B cell (primary cell): ENCODE results near the gene FAM204A. TPM values are rescaled to one million over a fixed set of nuclear protein-coding genes. Genes with fewer than 3 reads are reported as not detected.

Experiments
- ATAC-seq: fragments of 200-7000 bp; cut with Tn5 transposase; one replicate; pipeline ENCODE4 v1.10.0; 2021; ENCODE audit warnings: low read depth, mild to moderate bottlenecking, moderate number of reproducible peaks, moderate library complexity
- CTCF ChIA-PET: fragments of 350-600 bp; sonication (Branson Sonifier 250); formaldehyde crosslinking; loops from one replicate; lab custom pipeline; 2021; ENCODE audit warnings: antibody characterized with exemption, inconsistent platforms; lab: Charles Lee
- POLR2A ChIA-PET: fragments of 350-600 bp; sonication (Branson Sonifier 250); formaldehyde crosslinking; loops from one replicate; lab custom pipeline; 2021; ENCODE audit warnings: antibody characterized with exemption; lab: Charles Lee
- DNase-seq: peaks from one replicate; pipeline ENCODE4 v3.0.0; 2013
- H2AFZ ChIP-seq: 2 replicates; pipeline ENCODE4 v1.6.1; 2012; ENCODE audit warnings: mild to moderate bottlenecking, low read depth, low read length; ENCODE audit not compliant: insufficient read depth, poor library complexity, severe bottlenecking
- H3K27ac ChIP-seq, 2 donors: 1 replicate in 1 of 2; 2 replicates in 1 of 2; pipeline ENCODE4 v1.5.1; 2012 to 2013; ENCODE audit warnings: low read length in 2 of 2, mild to moderate bottlenecking in 2 of 2, moderate library complexity in 1 of 2
- H3K27me3 ChIP-seq, 4 experiments: fragments of 200-600 bp in 1 of 4; sonication (generic) in 1 of 4; replicated peaks in 1 of 4; 1 replicate in 2 of 4; 2 replicates in 2 of 4; pipeline versions ENCODE4 v1.6.1 to v1.7.0; 2013 to 2016; ENCODE audit warnings: low read length in 3 of 4, mild to moderate bottlenecking in 2 of 4, mixed read lengths in 1 of 4, moderate library complexity in 1 of 4; ENCODE audit not compliant: insufficient read depth in 4 of 4, control insufficient read depth in 3 of 4; ENCODE audit errors: control extremely low read depth in 1 of 4
- H3K36me3 ChIP-seq, 2 experiments: replicated peaks in 1 of 2; 1 replicate in 1 of 2; 2 replicates in 1 of 2; pipeline versions ENCODE4 v1.6.1 to v1.7.1; 2013; ENCODE audit warnings: low read length in 1 of 2; ENCODE audit not compliant: insufficient read depth in 2 of 2, control insufficient read depth in 1 of 2; ENCODE audit errors: control extremely low read depth in 1 of 2, extremely low read depth in 1 of 2
- H3K4me1 ChIP-seq, 2 donors: fragments of 200-600 bp in 1 of 2; sonication (generic) in 1 of 2; 1 replicate in 1 of 2; 2 replicates in 1 of 2; pipeline versions ENCODE4 v1.5.1 to v1.6.1; 2013 to 2017; ENCODE audit warnings: low read length in 2 of 2; ENCODE audit not compliant: control insufficient read depth in 2 of 2, insufficient read depth in 2 of 2
- H3K4me2 ChIP-seq: replicated peaks from 2 replicates; pipeline ENCODE3; 2012; ENCODE audit warnings: mild to moderate bottlenecking, low read depth, low read length; ENCODE audit not compliant: poor library complexity, severe bottlenecking
- H3K4me3 ChIP-seq, 5 experiments: fragments of 200-600 bp in 1 of 5; sonication (generic) in 1 of 5; 1 replicate in 3 of 5; 2 replicates in 2 of 5; pipeline versions ENCODE4 v1.5.1 to v1.7.0; 2011 to 2016; ENCODE audit warnings: low read length in 4 of 5, mild to moderate bottlenecking in 4 of 5, low read depth in 2 of 5, control low read depth in 1 of 5, moderate library complexity in 1 of 5; ENCODE audit not compliant: insufficient read depth in 1 of 5; ENCODE audit errors: control extremely low read depth in 1 of 5, extremely low read depth in 1 of 5
- H3K79me2 ChIP-seq: fragments of 200-600 bp; sonication (generic); one replicate; pipeline ENCODE4 v1.6.0; 2016; ENCODE audit warnings: low read length; ENCODE audit not compliant: control insufficient read depth, insufficient read depth
- H3K9ac ChIP-seq: fragments of 200-600 bp; sonication (generic); 2 replicates; pipeline ENCODE4 v1.6.1; 2017; ENCODE audit warnings: mild to moderate bottlenecking, low read length, moderate library complexity
- H3K9me3 ChIP-seq, 3 donors: one replicate each; pipeline versions ENCODE4 v1.6.1 to v1.7.1; 2013; ENCODE audit warnings: low read length in 2 of 3; ENCODE audit not compliant: control insufficient read depth in 2 of 3, insufficient read depth in 1 of 3; ENCODE audit errors: control extremely low read depth in 1 of 3
- H4K20me1 ChIP-seq: 2 replicates; pipeline ENCODE4 v1.6.0; 2012; ENCODE audit warnings: mild to moderate bottlenecking, low read length; ENCODE audit not compliant: insufficient read depth, control insufficient read depth, poor library complexity, severe bottlenecking
- H3K27ac Mint-ChIP-seq: one replicate; pipeline ENCODE4 v1.8.0; 2021; ENCODE audit warnings: mixed read lengths
- H3K27me3 Mint-ChIP-seq: one replicate; pipeline ENCODE4 v1.8.0; 2021; ENCODE audit warnings: mixed read lengths
- H3K4me1 Mint-ChIP-seq: one replicate; pipeline ENCODE4 v1.8.0; 2021; ENCODE audit warnings: mixed read lengths
- H3K4me3 Mint-ChIP-seq: one replicate; pipeline ENCODE4 v1.8.0; 2021; ENCODE audit warnings: mixed read lengths
- H3K9me3 Mint-ChIP-seq: one replicate; pipeline ENCODE4 v1.8.0; 2022; ENCODE audit warnings: mixed read lengths; ENCODE audit not compliant: insufficient read depth
- CTCF ChIP-seq: fragments of 200-600 bp; IDR thresholded peaks from one replicate; pipeline ENCODE4 v1.8.0; 2022; ENCODE audit warnings: antibody characterized with exemption, mild to moderate bottlenecking
- EZH2 ChIP-seq: IDR thresholded peaks from 2 replicates; pipeline ENCODE4 v1.6.1; 2012; ENCODE audit warnings: borderline replicate concordance, low read depth, mild to moderate bottlenecking, moderate library complexity, low read length; ENCODE audit not compliant: insufficient read depth, poor library complexity, severe bottlenecking
- WGBS: methylation state at CpG from one replicate; pipeline ENCODE4 v1.1.5; 2013; ENCODE audit warnings: missing lambda C conversion rate; ENCODE audit not compliant: insufficient coverage; 5-methylcytosine and 5-hydroxymethylcytosine counted together
- intact Hi-C: fragments of 100-400 bp; cut with micrococcal nuclease; formaldehyde crosslinking; loops from one replicate; pipeline ENCODE4 v1.10.0; 2022
- polyA plus RNA-seq: library from polyadenylated mRNA; depleted of rRNA; stranded (reverse); fragments of >200 nt; gene quantifications from 2 replicates; pipeline ENCODE4 v1.2.3, GENCODE V29; 2012
- total RNA-seq, 2 donors: library from RNA; stranded (reverse); fragments of 120-200 nt in 1 of 2; gene quantifications; 1 replicate in 1 of 2; 2 replicates in 1 of 2; pipeline versions ENCODE4 v1.2.3 to v1.2.4, GENCODE V29; 2013 to 2022

FAM204A gene
- total and polyA plus RNA-seq, 2 donors (not counting 1 experiment from before 2014, with no cell fraction given), result 14.2 to 79.8 TPM

GRCh38 chr10:118355234-118355633 is 13.1 kb upstream of the FAM204A start:
- H4K20me1 ChIP-seq, result no peaks in the 10 kb centered on the region
- Mint-ChIP-seq H3K4me1 (no peaks in the 10 kb centered on the region), H3K9me3 (no peaks in the 10 kb centered on the region), H3K27me3 (peaks cover 30% of the 10 kb centered on the region), H3K4me3 (no peak overlapping the region), H3K27ac (no peak overlapping the region)
- H3K4me1 ChIP-seq, result no peaks in the 10 kb centered on the region
- WGBS, result 83% methylated on average over 1 of the region's 3 CpGs
- no peak overlapping the region for H3K9ac ChIP-seq
- H3K4me3 ChIP-seq, result no peak overlapping the region
- no peak overlapping the region for H2AFZ ChIP-seq
- intact Hi-C loops, result no loop called here
- H3K79me2 ChIP-seq, result no peaks in the 10 kb centered on the region
- POLR2A ChIA-PET, result no interaction called here
- ATAC-seq, result no peak
- H3K27me3 ChIP-seq, result peaks cover 0 to 34% (median 0%) of the 10 kb centered on the region in 4 experiments
- no peaks in the 10 kb centered on the region for H3K9me3 ChIP-seq
- no peak overlapping the region for H3K27ac ChIP-seq
- no peak for DNase-seq
- TF ChIP-seq CTCF (no peak), EZH2 (no peak)
- H3K4me2 ChIP-seq, result no peak overlapping the region
- H3K36me3 ChIP-seq, result no peaks in the 10 kb centered on the region
- CTCF ChIA-PET, result no interaction called here

GRCh38 chr10:118349235-118349634 is 7.1 kb upstream of the FAM204A start:
- no peaks in the 10 kb centered on the region for H3K9me3 Mint-ChIP-seq
- intact Hi-C loops, result loop anchor here (10.0 kb wide), 1 partner anchor 1504 kb away; the partner anchor contains the start of gene ENO4
- Histone ChIP-seq H3K27me3 (peaks cover 0 to 22% (median 0%) of the 10 kb centered on the region in 4 experiments), H4K20me1 (no peaks in the 10 kb centered on the region), H3K36me3 (no peaks in the 10 kb centered on the region), H2AFZ (no peak overlapping the region), H3K4me1 (no peaks in the 10 kb centered on the region), H3K9ac (no peak overlapping the region), H3K79me2 (no peaks in the 10 kb centered on the region), H3K9me3 (no peaks in the 10 kb centered on the region), H3K4me3 (no peak overlapping the region), H3K27ac (no peak overlapping the region), H3K4me2 (no peak overlapping the region)
- no peak overlapping the region for H3K27ac Mint-ChIP-seq
- no peak for DNase-seq
- no CpG with 5 or more reads among the region's 3 CpGs for WGBS
- no peak for ATAC-seq
- H3K4me3 Mint-ChIP-seq, result no peak overlapping the region
- CTCF ChIA-PET, result no interaction called here
- TF ChIP-seq CTCF (no peak), EZH2 (no peak)
- H3K4me1 Mint-ChIP-seq, result no peaks in the 10 kb centered on the region
- peaks cover 17% of the 10 kb centered on the region for H3K27me3 Mint-ChIP-seq
- POLR2A ChIA-PET, result no interaction called here
